ENCODE data around the gene DIS3L.

DIS3L gene

GRCh38 chr15:66269326-66270090 is 23.9 kb upstream of the DIS3L start:
- TF ChIP-seq EP300 (IDR thresholded peaks at IDR 0.05; ENCODE audit: borderline replicate concordance) (no peak), MAX (IDR thresholded peaks at IDR 0.05) (0 out of 2 replicates have a peak, but pooled peaks have one; percentile 17), ZBTB7A (IDR thresholded peaks at IDR 0.05; ENCODE audit: low read depth) (no peak), YY1 (IDR thresholded peaks at IDR 0.05; ENCODE audit: low read depth) (no peak), USF1 (IDR thresholded peaks at IDR 0.05) (no peak), FOXM1 (IDR thresholded peaks at IDR 0.05; ENCODE audit: borderline replicate concordance, low read depth) (no peak)

- no peak for TF ChIP-seq YY1 (IDR thresholded peaks at IDR 0.05; ENCODE audit: low read depth)
- no peak for TF ChIP-seq NFIC (IDR thresholded peaks at IDR 0.05)
- TF ChIP-seq ZBTB7A (IDR thresholded peaks at IDR 0.05; ENCODE audit: low read depth): no peak
- TF ChIP-seq RAD21 (IDR thresholded peaks at IDR 0.05; ENCODE audit: low read depth): no peak
- TF ChIP-seq EP300 (IDR thresholded peaks at IDR 0.05; ENCODE audit: borderline replicate concordance): no peak
- no peak for TF ChIP-seq CEBPB (IDR thresholded peaks at IDR 0.05)
- no peak for TF ChIP-seq CREB1 (IDR thresholded peaks at IDR 0.05; ENCODE audit: low read depth)
These were observed 22.4 kb upstream of the DIS3L start for GRCh38 chr15:66270932-66271331.

- TF ChIP-seq EP300 (IDR thresholded peaks at IDR 0.05; ENCODE audit: borderline replicate concordance) (no peak), RAD21 (IDR thresholded peaks at IDR 0.05; ENCODE audit: low read depth) (no peak), CEBPB (IDR thresholded peaks at IDR 0.05) (no peak), YY1 (IDR thresholded peaks at IDR 0.05; ENCODE audit: low read depth) (no peak), TAF1 (IDR thresholded peaks at IDR 0.05; ENCODE audit: low read depth) (no peak), FOXM1 (IDR thresholded peaks at IDR 0.05; ENCODE audit: borderline replicate concordance, low read depth) (no peak), ZBTB7A (IDR thresholded peaks at IDR 0.05; ENCODE audit: low read depth) (no peak), MAX (IDR thresholded peaks at IDR 0.05) (no peak)
These were observed 18.0 kb upstream of the DIS3L start for GRCh38 chr15:66275352-66275751.

- TF ChIP-seq TEAD4 (IDR thresholded peaks at IDR 0.05) (no peak), CEBPB (IDR thresholded peaks at IDR 0.05) (no peak)
These were observed 16.8 kb upstream of the DIS3L start for GRCh38 chr15:66276546-66276945.

- no peak for TF ChIP-seq TAF1 (IDR thresholded peaks at IDR 0.05; ENCODE audit: low read depth)
- no peak for TF ChIP-seq NFIC (IDR thresholded peaks at IDR 0.05)
- no peak for TF ChIP-seq EGR1 (IDR thresholded peaks at IDR 0.05)
These were observed 15.3 kb upstream of the DIS3L start for GRCh38 chr15:66278056-66278455.

- no peak for TF ChIP-seq FOXM1 (IDR thresholded peaks at IDR 0.05; ENCODE audit: borderline replicate concordance, low read depth)
- TF ChIP-seq YY1 (IDR thresholded peaks at IDR 0.05; ENCODE audit: low read depth): no peak
- TF ChIP-seq TEAD4 (IDR thresholded peaks at IDR 0.05): no peak
- TF ChIP-seq TCF12 (IDR thresholded peaks at IDR 0.05; ENCODE audit: low read depth): no peak
- TF ChIP-seq CEBPB (IDR thresholded peaks at IDR 0.05): no peak
- no peak for TF ChIP-seq TAF1 (IDR thresholded peaks at IDR 0.05; ENCODE audit: low read depth)
- TF ChIP-seq USF1 (IDR thresholded peaks at IDR 0.05): no peak
- no peak for TF ChIP-seq NFIC (IDR thresholded peaks at IDR 0.05)
- TF ChIP-seq MAX (IDR thresholded peaks at IDR 0.05): no peak
- no peak for TF ChIP-seq CREB1 (IDR thresholded peaks at IDR 0.05; ENCODE audit: low read depth)
- no peak for TF ChIP-seq EP300 (IDR thresholded peaks at IDR 0.05; ENCODE audit: borderline replicate concordance)
- no peak for TF ChIP-seq EGR1 (IDR thresholded peaks at IDR 0.05)
- TF ChIP-seq RAD21 (IDR thresholded peaks at IDR 0.05; ENCODE audit: low read depth): no peak
- TF ChIP-seq REST (IDR thresholded peaks at IDR 0.05; ENCODE audit: low read depth): no peak
- TF ChIP-seq ZBTB7A (IDR thresholded peaks at IDR 0.05; ENCODE audit: low read depth): no peak
These were observed 14.7 kb upstream of the DIS3L start for GRCh38 chr15:66278671-66279070.

- no peak for TF ChIP-seq EGR1 (IDR thresholded peaks at IDR 0.05)
- no peak for TF ChIP-seq FOXM1 (IDR thresholded peaks at IDR 0.05; ENCODE audit: borderline replicate concordance, low read depth)
- TF ChIP-seq TEAD4 (IDR thresholded peaks at IDR 0.05): no peak
- no peak for TF ChIP-seq CEBPB (IDR thresholded peaks at IDR 0.05)
- no peak for TF ChIP-seq CREB1 (IDR thresholded peaks at IDR 0.05; ENCODE audit: low read depth)
- TF ChIP-seq REST (IDR thresholded peaks at IDR 0.05; ENCODE audit: low read depth): no peak
- no peak for TF ChIP-seq NFIC (IDR thresholded peaks at IDR 0.05)
- no peak for TF ChIP-seq EP300 (IDR thresholded peaks at IDR 0.05; ENCODE audit: borderline replicate concordance)
- no peak for TF ChIP-seq ZBTB7A (IDR thresholded peaks at IDR 0.05; ENCODE audit: low read depth)
- TF ChIP-seq TAF1 (IDR thresholded peaks at IDR 0.05; ENCODE audit: low read depth): no peak
- TF ChIP-seq YY1 (IDR thresholded peaks at IDR 0.05; ENCODE audit: low read depth): no peak
- no peak for TF ChIP-seq RAD21 (IDR thresholded peaks at IDR 0.05; ENCODE audit: low read depth)
- no peak for TF ChIP-seq TCF12 (IDR thresholded peaks at IDR 0.05; ENCODE audit: low read depth)
These were observed 9.1 kb upstream of the DIS3L start for GRCh38 chr15:66284271-66284670.
